ENCODE data around the gene TRAPPC3.

The TRAPPC3 gene

GRCh38 chr1:36098650-36099365 is 50.5 kb downstream of the TRAPPC3 start:
- no peak for DNase-seq (ENCODE audit: low spot score)

DNA sequence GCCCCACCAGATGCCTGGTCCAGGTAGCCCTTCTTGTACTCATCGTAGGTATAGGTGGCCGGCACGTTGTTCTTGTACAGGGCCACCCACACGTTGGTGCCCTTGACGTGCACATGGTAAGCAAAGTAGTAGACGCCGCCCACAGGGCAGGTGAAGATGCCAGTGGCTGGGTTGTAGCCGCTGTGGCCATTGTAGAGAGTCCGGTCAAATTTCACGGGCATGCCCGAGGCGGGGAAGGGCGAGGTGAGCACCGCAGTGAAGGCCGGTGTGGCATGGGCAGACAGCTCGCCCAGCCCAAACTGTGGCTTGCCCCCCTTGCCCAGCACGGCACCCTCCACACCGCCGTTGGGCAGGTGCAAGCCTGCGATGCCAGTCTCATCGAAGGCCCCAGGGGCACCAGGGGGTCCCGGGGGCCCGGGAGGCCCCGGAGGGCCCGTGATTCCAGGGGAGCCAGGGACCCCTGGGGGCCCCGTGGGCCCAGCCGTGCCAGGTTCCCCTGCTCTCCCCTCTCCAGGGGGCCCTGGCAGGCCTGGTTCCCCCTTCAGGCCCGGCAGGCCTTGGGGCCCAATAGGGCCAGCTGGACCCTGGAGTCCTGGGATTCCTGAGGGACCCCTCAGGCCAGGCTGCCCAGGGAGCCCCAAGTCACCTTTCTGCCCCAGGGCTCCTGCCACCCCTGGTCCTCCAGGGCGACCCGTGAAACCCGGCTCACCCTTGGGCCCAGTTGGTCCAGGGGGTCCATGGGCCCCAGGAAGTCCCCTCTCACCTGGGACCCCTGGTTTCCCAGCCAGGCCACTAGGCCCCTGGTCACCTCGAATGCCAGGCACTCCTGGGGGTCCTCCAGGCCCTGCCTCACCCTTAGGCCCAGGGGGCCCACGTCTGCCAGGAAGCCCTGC is 51.3 kb downstream of the TRAPPC3 start:
- no peak for DNase-seq (ENCODE audit: low spot score)

DNA sequence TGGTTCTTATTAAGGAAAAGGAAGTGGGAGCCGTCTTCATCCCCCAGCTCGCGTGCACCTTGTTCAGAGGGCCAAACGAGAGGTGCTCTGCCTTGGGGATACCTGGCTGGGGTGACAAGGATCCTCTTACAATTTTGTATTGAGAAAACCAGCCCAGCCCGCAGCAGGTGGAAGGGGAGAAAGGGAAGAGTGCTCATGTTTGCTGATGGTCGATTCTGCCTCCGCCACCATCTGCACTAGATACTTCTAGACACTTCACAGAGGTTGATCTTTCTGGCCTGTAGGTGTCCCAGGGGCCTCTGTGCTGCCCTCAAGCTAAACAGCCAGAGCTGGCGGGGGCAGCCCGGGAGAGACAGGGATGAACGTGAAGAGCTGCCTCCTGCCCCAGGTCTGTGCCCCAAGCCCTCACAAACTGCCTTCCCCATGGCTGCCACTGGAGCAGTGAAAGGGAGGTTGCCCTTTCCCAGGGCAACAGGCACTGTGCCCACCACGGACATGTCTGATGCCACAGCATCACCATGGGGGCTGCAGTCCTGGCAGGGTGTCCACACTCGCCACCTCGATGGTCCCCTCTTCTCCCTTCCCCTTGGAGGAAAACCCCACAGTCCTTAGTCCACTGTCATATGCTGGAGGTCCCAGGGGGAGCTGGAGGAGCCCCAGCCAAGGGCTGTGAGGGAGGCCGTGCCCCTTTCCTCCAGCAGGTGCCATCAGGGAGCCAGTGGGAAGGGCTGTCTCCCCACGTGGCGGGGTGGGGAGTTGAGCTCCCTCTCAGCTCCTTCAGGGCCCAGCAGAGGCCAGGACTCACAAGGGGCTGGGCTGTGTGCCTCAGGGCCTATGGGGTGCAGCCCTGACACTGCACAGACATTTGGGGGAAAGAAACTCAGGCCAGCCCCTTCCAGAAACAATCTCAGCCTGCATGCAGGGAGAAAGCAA is 52.5 kb downstream of the TRAPPC3 start:
- DNase-seq (ENCODE audit: low spot score), result no peak

DNA sequence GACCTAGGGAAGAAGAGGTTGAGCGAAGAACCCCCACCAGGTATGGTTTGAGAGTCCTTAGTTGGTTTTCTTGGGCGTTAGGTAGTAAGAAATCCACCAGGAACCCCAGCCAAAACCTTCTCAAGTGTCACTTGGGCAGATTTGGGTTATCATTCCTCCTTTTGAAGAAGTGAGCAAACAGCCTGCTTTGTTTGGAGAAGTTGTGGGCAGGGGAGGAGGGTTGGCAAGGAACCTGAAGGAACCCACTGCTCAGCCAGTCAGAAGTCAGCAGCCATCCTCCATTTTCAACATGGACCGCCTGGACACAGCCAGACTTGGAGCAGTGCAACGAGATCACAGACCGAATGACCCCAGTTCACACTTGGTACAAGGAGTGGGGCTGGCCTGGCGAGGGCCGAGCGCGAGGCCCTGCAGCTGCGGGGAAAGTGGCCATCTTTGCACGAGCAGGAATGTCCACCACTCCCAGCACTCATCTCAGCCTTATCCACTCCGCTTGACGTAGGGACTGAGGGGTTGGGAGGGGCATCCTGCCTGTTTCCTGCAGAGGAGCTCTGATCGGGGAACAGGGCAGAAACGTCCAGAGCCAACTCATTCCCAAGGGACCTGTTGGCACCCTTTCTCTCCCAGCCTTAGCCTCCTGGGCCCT is 53.4 kb downstream of the TRAPPC3 start:
- no peak for DNase-seq (ENCODE audit: low spot score)

DNA sequence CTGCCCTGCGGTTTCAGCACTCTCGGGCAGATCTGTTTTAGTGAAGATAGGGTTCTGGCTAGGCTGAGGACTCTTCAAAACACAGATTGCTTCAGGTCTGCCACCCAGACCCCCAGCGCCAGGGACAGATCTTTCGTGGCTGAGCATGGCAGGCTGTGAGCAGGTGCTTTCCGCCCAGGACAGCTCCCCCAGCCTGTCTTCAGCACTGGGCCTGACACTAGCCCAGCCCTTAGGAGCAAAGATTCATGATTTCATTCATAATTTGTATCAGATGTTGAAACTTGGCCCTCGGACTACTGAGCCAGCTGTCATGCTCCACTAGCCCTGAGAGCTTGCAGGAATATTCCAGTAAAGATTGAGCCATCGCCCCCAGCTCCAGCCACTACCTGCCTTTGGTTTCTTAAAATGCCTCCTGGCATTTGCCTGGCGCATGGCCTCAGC is 54.6 kb downstream of the TRAPPC3 start:
- DNase-seq (ENCODE audit: low spot score), result peak; percentile 77

GRCh38 chr1:36093929-36094328 is 55.4 kb downstream of the TRAPPC3 start:
- DNase-seq (ENCODE audit: low spot score), result no peak

- no peak for DNase-seq (ENCODE audit: low spot score)
Observed at GRCh38 chr1:36093226-36093625, 56.1 kb downstream of the TRAPPC3 start.

- DNase-seq (ENCODE audit: low spot score), result no peak
Observed at GRCh38 chr1:36092798-36093185, 56.5 kb downstream of the TRAPPC3 start.

GRCh38 chr1:36092166-36092797 is 57.0 kb downstream of the TRAPPC3 start:
- DNase-seq (ENCODE audit: low spot score), result no peak

- no peak for DNase-seq (ENCODE audit: low spot score)
Observed at GRCh38 chr1:36091698-36092097, 57.6 kb downstream of the TRAPPC3 start.

DNA sequence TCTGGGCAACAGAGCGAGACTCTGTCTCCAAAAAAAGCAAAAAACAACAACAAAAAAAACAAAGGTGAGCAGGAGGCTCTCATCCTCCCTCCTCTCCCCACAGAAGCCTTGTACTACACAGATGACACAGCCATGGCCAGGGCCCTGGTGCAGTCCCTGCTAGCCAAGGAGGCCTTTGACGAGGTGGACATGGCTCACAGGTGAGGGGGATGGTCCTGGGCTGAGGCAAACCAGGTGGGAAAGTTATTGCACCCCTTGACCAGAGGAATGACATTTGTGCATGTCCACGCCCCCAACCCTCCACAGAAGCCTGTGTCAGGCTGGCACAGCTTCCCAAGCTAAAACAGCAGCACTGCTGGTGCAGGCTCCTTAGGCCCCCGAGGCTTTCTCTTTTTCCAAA is 58.1 kb downstream of the TRAPPC3 start:
- no peak for DNase-seq (ENCODE audit: low spot score)

DNA sequence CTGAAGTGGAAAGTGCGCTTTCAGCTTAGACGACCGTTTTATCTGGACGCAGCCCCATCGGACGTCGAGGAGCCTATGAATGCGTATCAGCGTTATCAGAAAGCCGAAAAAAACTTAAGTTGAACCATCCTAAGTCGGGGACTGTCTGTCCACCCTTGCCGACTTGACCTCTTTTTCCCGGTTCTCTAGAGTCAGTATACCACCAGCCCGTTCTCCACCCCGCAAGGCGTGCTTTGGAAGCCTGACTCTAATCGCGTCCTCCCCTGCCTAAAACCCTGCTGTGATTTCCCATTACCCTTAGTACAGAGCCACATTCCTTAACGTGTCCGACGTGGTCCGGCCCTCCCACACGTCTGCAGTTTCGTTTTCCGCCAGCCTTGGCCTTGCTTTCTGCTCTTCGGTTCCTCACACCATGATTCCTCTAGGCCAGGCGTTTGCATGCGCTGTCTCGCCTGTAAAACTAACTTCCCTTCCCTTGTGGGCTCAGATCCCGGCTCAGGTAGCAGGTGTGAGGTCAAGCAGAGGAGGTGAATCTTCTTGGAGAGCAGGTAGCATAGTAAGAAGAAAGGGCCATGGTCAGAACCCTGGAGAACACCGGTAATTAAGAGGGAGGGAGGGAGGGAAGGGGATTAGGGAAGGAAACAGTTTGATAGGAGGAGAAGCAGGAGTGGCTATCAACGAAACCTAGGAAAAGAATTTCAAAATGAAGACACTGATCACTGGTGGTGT is 59.7 kb downstream of the TRAPPC3 start:
- DNase-seq (ENCODE audit: low spot score), result peak; percentile 51

DNA sequence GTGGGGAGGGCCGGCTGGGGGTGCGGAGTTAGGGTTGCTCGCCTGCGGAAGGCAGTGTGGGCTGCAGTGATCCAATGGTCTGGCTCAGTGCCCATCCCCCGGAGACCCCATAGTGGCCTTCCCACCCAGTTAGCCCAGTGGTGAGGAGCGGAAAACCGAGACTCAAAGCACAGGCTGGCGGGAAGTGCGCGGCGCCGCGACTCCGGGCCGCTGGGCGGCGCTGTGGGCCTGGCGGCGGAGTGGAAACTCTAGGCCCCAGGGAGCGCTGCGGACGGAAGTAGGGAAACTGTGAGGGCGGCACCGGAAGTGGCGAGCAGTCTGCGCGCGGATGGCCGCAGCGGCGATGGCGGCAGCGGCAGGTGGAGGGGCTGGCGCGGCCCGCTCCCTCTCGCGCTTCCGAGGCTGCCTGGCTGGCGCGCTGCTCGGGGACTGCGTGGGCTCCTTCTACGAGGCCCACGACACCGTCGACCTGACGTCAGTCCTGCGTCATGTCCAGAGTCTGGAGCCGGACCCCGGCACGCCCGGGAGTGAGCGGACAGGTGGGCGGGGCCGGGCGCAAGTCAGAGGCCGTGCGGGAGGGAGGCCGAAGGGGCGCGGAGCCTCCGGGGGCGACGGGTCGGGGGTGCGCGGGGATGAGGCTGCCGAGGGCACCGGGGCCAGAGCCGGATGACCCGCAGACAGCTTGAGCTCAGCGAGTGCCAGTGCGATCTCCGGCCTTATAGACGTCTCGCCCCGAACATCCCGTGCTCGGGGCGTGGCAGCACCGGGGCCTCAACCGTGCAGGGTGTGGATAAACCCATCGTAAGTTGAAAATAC is 60.5 kb downstream of the TRAPPC3 start, which contains the start of gene ADPRS:
ADPRS (plus strand) TSS at position 316 of the 816 bp plus-strand sequence; CDS start at position 329, 13 bp downstream.
- peak; percentile 96 for DNase-seq (ENCODE audit: low spot score)

DNA sequence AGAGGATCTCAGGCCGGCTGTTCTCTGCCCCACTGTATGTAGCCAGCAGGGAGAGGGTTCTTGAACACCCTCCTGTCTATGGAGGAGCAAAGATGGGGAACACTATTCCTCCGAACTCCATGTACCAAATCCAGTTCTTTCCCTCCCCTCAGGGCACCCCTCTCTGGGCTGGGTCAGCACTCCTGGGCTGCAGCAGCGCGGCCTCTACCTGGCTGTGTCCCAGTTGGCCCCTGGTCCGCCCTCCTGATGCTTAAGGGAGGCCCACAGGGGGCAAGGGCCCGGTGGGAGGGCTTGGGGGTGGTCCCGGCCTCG is 61.1 kb downstream of the TRAPPC3 start:
- DNase-seq (ENCODE audit: low spot score), result no peak

DNA sequence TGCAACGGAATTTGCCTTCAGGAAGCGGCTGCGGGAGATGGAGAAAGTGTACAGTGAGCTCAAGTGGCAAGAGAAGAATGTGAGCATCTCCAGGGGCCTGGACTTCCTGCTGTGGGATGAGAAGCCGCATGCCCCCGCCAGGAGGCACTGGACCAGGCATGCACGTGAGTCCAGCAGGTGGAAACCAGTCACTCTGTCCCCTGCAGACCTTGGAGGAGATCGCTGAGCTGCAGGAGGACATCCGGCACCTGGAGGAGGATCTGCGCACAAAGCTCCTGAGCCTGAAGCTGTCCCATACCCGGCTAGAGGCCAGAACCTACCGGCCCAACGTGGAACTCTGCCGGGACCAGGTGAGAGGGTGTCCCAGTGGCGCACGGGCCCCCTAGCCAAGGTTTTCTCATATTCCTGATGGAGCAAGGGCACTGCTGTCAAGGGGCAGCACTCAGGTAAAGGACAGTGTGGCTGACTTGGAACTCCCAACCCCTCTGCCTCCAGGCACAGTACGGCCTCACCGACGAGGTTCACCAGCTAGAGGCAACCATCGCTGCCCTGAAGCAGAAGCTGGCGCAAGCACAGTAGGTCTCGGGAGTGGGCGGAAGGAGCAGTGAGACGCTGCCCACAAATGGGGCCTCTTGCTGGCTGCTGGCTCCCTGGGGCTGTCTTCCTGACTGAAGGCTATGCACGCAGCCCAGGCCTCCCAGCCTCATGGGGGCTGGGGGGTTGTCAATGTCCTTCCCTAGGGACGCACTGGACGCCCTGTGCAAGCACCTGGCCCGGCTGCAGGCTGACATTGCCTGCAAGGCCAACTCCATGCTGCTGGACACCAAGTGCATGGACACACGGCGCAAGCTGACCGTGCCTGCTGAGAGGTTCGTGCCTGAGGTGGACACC is 61.8 kb downstream of the TRAPPC3 start:
- no peak for DNase-seq (ENCODE audit: low spot score)
